DOHH2 (cell line): ENCODE results near the gene PRRG3.

Experiments
- H3F3A ChIP-seq: fragments of 200-600 bp; sonication (generic), shearing (Covaris generic); 2 replicates; pipeline ENCODE4 v1.6.0; 2016; ENCODE audit warnings: antibody characterized with exemption, mild to moderate bottlenecking; ENCODE audit not compliant: control insufficient read depth, insufficient read depth
- H3K27ac ChIP-seq: fragments of 200-600 bp; sonication (generic); 2 replicates; pipeline ENCODE4 v1.5.1; 2014; ENCODE audit warnings: low read depth, mild to moderate bottlenecking, low read length, moderate library complexity
- H3K27me3 ChIP-seq: fragments of 200-600 bp; sonication (generic); 2 replicates; pipeline ENCODE4 v1.6.1; 2014; ENCODE audit warnings: mild to moderate bottlenecking, low read length, mixed read lengths; ENCODE audit not compliant: control insufficient read depth
- H3K36me3 ChIP-seq: fragments of 200-600 bp; sonication (generic); 2 replicates; pipeline ENCODE4 v1.6.1; 2014; ENCODE audit warnings: mild to moderate bottlenecking, low read length, moderate library complexity, mixed read lengths; ENCODE audit not compliant: control insufficient read depth
- H3K4me1 ChIP-seq: fragments of 200-600 bp; sonication (generic); 2 replicates; pipeline ENCODE4 v1.6.1; 2014; ENCODE audit warnings: mild to moderate bottlenecking, low read length, mixed read lengths; ENCODE audit not compliant: control insufficient read depth
- H3K4me2 ChIP-seq: fragments of 200-600 bp; sonication (generic); 2 replicates; pipeline ENCODE4 v1.6.0; 2014; ENCODE audit warnings: mild to moderate bottlenecking, low read length, moderate library complexity
- H3K4me3 ChIP-seq: fragments of 200-600 bp; sonication (generic); 2 replicates; pipeline ENCODE4 v1.5.1; 2014; ENCODE audit warnings: mild to moderate bottlenecking, low read length, mixed read lengths
- H3K79me2 ChIP-seq: fragments of 200-600 bp; sonication (generic); 2 replicates; pipeline ENCODE4 v1.6.1; 2014; ENCODE audit warnings: mild to moderate bottlenecking, low read length, mixed read lengths; ENCODE audit not compliant: control insufficient read depth
- H3K9me2 ChIP-seq: fragments of 200-600 bp; sonication (generic); replicated peaks from 2 replicates; pipeline ENCODE4 v1.6.1; 2014; ENCODE audit warnings: mild to moderate bottlenecking, low read length, mixed read lengths; ENCODE audit not compliant: control insufficient read depth
- H3K9me3 ChIP-seq: fragments of 200-600 bp; sonication (generic); 2 replicates; pipeline ENCODE4 v1.6.1; 2014; ENCODE audit warnings: antibody characterized with exemption, low read length, mixed read lengths; ENCODE audit not compliant: control insufficient read depth, insufficient read depth
- H4K20me1 ChIP-seq: fragments of 200-600 bp; sonication (generic); 2 replicates; pipeline ENCODE4 v1.6.0; 2014; ENCODE audit warnings: low read depth, mild to moderate bottlenecking, antibody characterized with exemption, low read length, moderate library complexity; ENCODE audit not compliant: control insufficient read depth, insufficient read depth
- CTCF ChIP-seq: fragments of 200-600 bp; sonication (generic); IDR thresholded peaks from one replicate; pipeline ENCODE4 v1.5.1; 2014; ENCODE audit warnings: antibody characterized with exemption, mild to moderate bottlenecking, low read depth, low read length; ENCODE audit not compliant: poor library complexity, severe bottlenecking
- EZH2phosphoT487 ChIP-seq: fragments of 200-600 bp; sonication (generic); IDR thresholded peaks from 2 replicates; pipeline ENCODE4 v1.6.1; 2017; ENCODE audit warnings: borderline replicate concordance, mild to moderate bottlenecking, antibody characterized with exemption, low read length, moderate library complexity, mixed read lengths

The PRRG3 gene

GRCh38 chrX:151702026-151702714 lies 6.9 kb downstream of the PRRG3 start:
- H3K4me3 ChIP-seq = no peak overlapping the region
- H3K9me3 ChIP-seq = no peaks in the 10 kb centered on the region
- H3K27ac ChIP-seq = no peak overlapping the region
- no peaks in the 10 kb centered on the region for H3K79me2 ChIP-seq
- H3K4me1 ChIP-seq = no peaks in the 10 kb centered on the region
- no peaks in the 10 kb centered on the region for H3K36me3 ChIP-seq
- no peaks in the 10 kb centered on the region for H3K9me2 ChIP-seq
- H3K27me3 ChIP-seq = no peaks in the 10 kb centered on the region
- TF ChIP-seq EZH2phosphoT487 (no peak), CTCF (no peak)
- H3K4me2 ChIP-seq = no peak overlapping the region
- no peaks in the 10 kb centered on the region for H4K20me1 ChIP-seq
- no peaks in the 10 kb centered on the region for H3F3A ChIP-seq

DNA sequence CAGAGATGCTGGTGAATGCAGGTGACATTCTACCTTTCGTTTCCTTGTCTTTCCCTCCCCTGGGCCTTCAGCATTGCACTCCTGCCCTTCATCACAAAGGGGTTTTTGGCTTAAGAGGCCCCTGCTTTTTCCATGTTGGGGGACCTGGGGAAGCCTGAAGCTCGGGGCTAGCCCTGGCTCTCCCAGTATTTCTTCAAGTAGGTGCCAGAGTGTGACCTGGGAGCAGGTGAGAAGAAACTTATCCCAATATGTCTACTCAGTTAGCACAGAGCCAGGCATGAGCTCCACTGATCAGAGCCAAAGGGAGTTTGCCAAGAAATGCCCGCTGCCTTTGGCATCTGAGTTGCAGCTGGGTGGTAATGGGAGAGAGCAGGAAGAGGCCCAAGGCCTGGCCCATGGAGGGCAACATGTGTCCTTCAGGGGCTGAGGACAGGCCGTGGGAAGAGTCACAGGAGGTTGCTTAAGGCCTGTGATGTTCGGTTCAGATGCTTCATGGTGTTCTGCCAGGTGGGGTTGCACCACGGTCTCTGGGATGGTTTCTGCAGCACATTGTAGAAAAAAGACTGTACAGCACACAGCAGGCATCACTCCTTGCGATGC lies 7.6 kb downstream of the PRRG3 start:
- no peak overlapping the region for H3K4me2 ChIP-seq
- no peaks in the 10 kb centered on the region for H3K9me3 ChIP-seq
- no peaks in the 10 kb centered on the region for H3K4me1 ChIP-seq
- no peak overlapping the region for H3K27ac ChIP-seq
- H3K9me2 ChIP-seq = no peaks in the 10 kb centered on the region
- no peak overlapping the region for H3K4me3 ChIP-seq
- H3K27me3 ChIP-seq = no peaks in the 10 kb centered on the region
- no peaks in the 10 kb centered on the region for H3K79me2 ChIP-seq
- H3F3A ChIP-seq = no peaks in the 10 kb centered on the region
- no peaks in the 10 kb centered on the region for H4K20me1 ChIP-seq
- TF ChIP-seq CTCF = no peak
- no peak for TF ChIP-seq EZH2phosphoT487
- H3K36me3 ChIP-seq = no peaks in the 10 kb centered on the region

GRCh38 chrX:151703487-151703886 lies 8.2 kb downstream of the PRRG3 start:
- Histone ChIP-seq H3K9me2 (no peaks in the 10 kb centered on the region), H3K4me3 (no peak overlapping the region), H4K20me1 (no peaks in the 10 kb centered on the region), H3K9me3 (no peaks in the 10 kb centered on the region), H3K4me2 (no peak overlapping the region), H3K36me3 (no peaks in the 10 kb centered on the region), H3F3A (no peaks in the 10 kb centered on the region), H3K27me3 (no peaks in the 10 kb centered on the region), H3K4me1 (no peaks in the 10 kb centered on the region), H3K27ac (no peak overlapping the region), H3K79me2 (no peaks in the 10 kb centered on the region)
- TF ChIP-seq CTCF = no peak
- no peak for TF ChIP-seq EZH2phosphoT487
